DMS79 (cell line): ENCODE measurements around the gene FBXL15.

Experiments used
- DNase-seq: peaks from one replicate; lab custom pipeline; 2025; lab: John Stamatoyannopoulos, UW

FBXL15 gene

DNA sequence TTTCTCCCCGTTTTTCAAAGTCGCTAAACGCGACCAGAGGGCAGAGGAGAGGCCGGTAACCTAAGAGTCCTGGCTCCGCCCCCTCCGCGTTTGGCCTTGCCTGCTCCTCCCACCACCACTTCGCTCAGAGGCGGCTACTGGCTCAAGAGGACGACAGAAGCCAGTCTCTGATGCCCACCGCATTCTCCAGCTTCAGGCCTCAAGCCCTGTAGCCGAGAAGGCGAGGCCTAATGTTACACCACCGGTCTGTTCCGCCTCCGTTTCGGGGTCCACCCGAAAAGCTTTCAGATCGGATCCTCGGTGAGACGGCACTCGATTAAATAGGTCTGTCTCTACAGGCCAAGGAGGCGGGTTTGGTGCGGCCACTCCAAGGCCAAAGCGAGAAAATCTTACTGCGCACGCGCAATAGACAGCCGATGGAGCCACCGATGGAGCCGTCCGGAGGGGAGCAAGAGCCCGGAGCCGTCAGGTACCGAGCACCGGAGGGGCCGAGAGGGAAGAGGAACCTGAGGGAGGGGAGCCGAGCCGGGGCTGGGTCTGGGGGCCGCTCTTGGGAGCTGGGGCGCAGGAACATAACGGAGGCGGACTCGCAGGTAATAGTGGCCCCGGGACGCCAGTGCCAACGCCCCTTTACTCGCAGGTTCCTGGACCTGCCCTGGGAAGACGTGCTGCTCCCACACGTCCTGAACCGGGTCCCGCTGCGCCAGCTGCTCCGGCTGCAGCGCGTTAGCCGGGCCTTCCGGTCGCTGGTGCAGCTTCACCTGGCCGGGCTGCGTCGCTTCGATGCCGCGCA lies at the start of gene FBXL15:
FBXL15 (plus strand) TSS at position 123 of the 793 bp plus-strand sequence; CDS start at position 417, 294 bp downstream.
- DNase-seq = peak; percentile 84

- no peak for DNase-seq
Measured at GRCh38 chr10:102371295-102371694, 49.3 kb upstream of the FBXL15 start.

DNA sequence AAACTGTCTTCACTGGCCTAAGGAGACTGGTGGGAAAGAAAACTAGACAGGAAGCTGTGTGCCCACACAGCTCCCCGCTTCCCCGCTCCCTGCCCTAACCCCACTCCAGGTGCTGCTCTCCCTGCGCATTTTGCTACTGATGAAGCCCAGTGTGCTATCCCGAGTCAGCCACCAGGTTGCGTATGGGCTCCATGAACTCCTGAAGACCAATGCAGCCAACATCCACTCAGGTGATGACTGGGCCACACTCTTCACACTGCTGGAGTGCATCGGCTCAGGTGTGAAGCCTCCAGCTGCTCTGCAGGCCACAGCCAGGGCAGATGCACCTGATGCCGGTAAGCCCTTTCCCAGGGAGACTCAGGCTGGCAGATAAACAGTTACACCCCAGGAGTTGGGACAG lies 45.4 kb upstream of the FBXL15 start:
- no peak for DNase-seq

DNA sequence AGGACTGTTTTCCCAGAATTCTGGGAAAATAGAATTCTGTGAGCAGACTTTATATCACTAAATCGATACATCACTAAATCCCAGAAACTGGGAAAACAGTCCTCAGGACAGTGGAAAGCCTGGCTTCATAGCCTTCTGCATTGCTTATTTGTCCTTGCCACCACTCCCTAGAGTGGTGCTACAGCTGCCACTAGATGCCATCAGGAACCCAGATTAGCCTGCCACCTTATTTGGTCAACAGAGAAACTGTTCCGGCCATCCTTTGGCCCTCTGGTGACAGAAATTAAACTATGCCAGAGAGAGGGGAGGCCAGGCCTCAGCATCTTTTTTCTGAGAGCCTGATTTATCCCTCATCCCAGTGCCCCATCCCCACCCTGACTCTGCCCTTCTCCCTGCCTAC lies 44.8 kb upstream of the FBXL15 start:
- DNase-seq = no peak

DNA sequence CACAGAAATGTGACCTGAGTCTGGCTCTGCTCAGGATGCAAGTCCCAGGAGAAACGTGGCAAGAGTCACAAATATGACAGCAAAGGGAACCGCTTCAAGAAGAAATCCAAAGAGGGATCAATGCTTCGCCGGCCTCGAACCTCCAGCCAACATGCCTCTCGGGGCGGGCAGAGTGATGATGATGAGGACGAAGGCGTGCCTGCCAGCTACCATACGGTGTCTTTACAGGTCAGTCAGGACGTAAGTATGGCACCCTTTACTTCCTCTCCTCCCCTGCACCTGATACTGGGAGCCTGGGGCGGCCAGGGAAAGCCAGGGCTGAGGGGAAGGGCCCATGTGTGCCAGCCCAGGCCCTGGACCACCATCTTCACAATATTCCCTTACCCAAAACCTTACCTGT lies 43.7 kb upstream of the FBXL15 start:
- DNase-seq = no peak

DNA sequence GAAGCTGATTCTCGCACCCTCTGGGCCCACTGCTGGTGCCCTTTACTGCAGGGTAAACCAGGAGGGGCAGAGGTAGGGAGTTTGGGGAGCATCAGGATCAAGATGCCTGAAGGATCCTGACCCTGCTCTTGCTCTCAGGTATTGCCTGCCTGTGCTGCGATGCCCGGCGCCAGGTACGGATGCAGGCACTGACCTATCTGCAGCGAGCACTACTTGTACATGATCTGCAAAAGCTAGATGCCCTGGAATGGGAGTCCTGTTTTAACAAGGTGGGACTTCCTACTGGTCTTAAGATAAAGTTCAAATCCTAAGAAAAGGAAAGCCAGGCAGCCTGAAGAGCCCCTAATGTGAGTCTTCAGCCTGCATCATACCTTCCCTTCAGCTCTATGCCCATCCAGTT lies 41.3 kb upstream of the FBXL15 start:
- DNase-seq = no peak

- no peak for DNase-seq
Measured at GRCh38 chr10:102381983-102382382, 38.7 kb upstream of the FBXL15 start.

DNA sequence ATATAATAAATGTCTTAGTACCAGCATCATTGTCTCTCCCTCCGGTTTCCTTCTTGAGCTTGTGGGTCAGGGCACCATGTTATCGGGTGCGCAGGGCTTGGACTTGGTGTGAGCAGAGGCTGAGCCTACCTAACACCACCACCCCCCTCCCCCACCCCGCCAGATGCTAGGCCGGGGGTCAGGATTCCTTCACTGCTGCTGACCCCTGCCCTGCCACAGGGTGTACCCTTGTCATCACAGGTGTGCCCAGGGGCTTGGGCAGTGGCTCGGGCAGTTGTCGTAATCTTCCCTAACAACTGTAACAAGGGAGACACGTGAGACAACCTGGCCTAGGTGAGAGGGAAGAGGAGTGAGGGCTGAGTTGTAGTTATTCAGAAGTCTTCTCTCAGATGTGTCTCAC lies 37.8 kb upstream of the FBXL15 start:
- no peak for DNase-seq

DNA sequence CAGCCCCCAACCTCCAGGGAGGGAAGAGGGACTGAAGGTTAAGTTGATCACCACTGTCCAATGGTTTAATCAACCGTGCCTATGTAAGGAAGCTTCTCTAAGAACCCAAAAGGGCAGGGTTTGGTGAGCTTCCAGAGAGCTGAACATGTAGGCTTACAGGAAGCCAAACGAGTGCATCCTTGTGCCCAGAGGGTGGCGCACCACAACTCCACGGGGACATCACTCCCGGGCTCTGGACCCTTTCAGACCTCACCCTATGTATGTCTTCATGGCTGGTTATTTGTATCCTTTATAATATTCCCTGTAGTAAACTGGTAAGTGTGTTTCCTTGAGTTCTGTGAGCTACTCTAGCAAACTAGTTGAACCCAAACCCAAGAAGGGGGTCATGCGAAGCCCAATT lies 36.6 kb upstream of the FBXL15 start:
- no peak for DNase-seq

- no peak for DNase-seq
Measured at GRCh38 chr10:102384606-102385429, 35.8 kb upstream of the FBXL15 start.

DNA sequence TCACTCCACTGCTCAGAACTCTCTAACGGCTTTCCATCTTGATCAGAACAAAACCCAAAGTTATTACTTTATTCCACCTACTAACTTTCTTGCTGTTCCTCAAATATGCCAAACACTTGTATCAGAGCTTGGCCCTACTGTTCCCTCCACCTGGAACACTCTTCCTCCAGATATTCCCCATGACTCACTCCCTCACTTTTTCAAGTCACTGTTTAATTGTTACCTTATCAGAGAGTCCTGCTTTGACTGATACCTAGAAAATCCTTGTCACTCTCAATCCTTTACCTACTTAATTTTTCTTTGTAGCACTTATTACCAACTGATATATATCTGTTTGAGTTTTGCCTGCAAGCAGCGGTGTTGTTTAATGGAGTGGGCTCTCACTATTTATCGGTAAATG lies 30.7 kb upstream of the FBXL15 start:
- DNase-seq = no peak

GRCh38 chr10:102392306-102392705 lies 28.3 kb upstream of the FBXL15 start:
- DNase-seq = no peak

- no peak for DNase-seq
Measured at GRCh38 chr10:102393411-102394078, 27.1 kb upstream of the FBXL15 start.

DNA sequence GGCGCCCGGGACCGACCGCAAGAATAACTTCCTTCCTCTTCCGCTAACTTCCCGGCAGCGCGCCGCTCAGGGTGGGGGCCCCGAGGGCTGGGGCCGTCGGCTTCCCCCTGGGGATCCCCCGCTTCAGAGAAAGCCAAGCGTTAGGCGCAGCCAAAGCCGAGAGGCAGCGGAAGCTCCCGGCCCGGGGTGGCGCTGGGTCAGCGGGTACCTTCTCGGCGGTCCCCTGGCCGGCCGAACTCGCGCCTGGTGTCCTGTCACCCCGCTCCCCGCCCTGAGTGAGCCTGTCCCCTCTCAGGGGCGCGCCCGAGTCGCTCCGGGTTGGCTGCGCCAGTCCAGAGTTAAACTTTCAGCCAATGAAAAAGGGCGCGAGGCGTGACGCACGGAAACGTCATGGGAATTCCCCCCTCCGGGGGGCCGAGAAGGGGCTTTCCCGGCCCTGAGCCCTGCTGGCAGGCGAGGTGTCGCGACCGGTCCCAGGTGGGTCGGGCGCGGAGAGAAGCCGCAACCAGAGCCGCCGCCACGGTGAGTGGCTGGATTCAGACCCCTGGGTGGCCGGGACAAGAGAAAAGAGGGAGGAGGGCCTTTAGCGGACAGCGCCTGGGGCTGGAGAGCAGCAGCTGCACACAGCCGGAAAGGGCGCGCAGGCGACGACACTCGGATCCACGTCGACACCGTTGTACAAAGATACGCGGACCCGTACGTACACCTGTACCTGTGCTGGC lies 26.4 kb upstream of the FBXL15 start:
- DNase-seq = no peak

GRCh38 chr10:102394801-102395399 lies 25.7 kb upstream of the FBXL15 start:
- no peak for DNase-seq

GRCh38 chr10:102395400-102396316 lies 25.0 kb upstream of the FBXL15 start, which contains the start of gene NFKB2:
Gene NFKB2, plus strand, starts transcription at chr10:102395705. Its CDS starts 255 bp downstream, at chr10:102395960.
- DNase-seq = peak; percentile 4

DNA sequence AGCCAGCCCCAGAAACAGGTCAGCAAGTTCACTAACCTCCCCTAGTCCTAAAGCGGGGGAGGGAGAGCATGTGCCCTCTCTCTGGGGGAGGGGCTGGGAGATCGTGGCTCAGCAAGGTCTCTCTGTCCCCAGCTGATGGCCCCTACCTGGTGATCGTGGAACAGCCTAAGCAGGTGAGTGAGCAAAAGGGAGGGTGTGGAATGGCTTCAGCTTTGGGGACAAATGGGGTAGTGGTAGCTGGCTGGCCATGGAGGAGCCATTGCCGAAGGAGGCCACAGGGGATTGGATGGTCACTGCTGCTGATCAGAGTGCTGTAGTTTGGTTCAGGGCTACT lies 24.4 kb upstream of the FBXL15 start:
- no peak for DNase-seq

DNA sequence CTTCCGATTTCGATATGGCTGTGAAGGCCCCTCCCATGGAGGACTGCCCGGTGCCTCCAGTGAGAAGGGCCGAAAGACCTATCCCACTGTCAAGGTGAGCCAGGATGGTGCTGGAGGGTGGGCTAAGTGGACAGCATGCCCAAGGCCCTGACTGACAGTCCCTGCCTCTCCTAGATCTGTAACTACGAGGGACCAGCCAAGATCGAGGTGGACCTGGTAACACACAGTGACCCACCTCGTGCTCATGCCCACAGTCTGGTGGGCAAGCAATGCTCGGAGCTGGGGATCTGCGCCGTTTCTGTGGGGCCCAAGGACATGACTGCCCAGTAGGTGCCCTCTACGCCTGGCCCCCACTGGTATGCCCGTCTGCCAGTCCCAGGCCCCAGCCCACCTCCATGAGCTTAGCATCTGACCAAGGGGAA lies 23.9 kb upstream of the FBXL15 start:
- no peak for DNase-seq

DNA sequence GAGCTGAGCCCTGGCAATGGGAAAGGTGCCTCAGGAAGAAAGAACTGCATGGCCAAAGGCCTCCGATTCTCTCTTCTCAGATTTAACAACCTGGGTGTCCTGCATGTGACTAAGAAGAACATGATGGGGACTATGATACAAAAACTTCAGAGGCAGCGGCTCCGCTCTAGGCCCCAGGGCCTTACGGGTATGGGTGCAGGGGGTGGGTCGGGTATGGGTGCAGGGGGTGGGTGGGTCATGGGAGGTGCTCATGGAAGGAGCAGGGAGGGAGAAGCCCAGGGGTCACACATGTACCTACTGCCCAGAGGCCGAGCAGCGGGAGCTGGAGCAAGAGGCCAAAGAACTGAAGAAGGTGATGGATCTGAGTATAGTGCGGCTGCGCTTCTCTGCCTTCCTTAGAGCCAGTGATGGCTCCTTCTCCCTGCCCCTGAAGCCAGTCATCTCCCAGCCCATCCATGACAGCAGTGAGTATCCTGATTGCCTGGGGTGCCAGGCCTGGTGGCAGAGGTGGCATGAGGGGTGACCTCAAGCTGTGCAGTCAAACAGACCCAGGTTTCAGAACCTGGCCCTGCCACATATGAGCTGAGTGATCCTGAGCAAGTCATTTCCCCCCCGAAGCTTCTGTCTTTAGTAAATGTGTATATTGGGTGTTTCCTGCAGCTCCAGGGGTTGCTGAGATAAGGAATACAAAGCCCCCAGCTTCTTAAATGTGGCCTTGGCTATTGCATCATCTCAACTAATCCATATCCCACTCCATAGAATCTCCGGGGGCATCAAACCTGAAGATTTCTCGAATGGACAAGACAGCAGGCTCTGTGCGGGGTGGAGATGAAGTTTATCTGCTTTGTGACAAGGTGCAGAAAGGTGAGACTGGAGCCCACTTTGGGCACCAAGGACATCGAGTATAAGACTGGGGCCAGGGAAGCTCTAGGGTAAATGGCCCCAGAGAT lies 23.1 kb upstream of the FBXL15 start:
- DNase-seq = no peak
